Measurements from ENCODE around the gene KRT85.

Gene KRT85

DNA sequence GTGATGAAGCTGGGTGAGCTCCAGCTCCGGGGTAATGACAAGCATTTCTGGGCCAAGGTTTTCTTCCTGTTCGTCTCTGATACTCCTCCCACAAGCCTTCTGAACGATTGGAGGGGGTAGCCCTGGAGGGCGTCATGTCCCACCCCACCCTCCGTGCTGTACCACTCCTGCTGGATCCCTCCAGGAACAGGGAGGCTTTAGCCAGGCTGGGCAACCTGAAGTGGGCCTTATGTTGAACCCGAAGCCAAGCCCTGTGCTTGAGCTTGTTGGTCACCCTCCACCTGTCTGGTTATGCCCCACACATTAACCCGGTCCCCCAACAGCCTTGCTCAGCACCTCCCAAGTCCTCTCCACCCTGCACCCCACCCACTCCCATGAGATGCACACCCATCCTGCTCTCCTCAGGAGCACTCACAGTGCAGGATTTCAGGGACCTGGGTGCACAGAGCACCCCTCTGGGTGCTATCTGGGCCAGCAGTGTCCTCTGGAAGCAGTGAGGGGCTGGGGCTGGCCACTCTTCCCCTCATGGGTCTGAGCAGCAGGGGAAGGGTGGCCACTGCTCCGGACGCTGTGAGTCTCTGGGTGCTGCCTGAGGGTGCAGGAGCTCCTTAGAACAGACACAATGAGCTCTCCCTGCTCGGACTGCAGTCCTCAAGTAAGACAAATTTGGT lies 39.3 kb downstream of the KRT85 start:
- H3K79me2 ChIP-seq (ENCODE audit: insufficient read depth, low read length), result no peaks in the 10 kb centered on the region
- no peak for ATAC-seq (ENCODE audit: insufficient read depth, low read depth)
- H4K20me1 ChIP-seq (ENCODE audit: insufficient read depth, low read length), result no peaks in the 10 kb centered on the region
- no peak overlapping the region for H3K4me2 ChIP-seq (ENCODE audit: insufficient read depth, low read length)
- no peaks in the 10 kb centered on the region for H3K36me3 ChIP-seq (ENCODE audit: insufficient read depth, low read length)
- no peak for TF ChIP-seq EZH2 (IDR thresholded peaks at IDR 0.05; ENCODE audit: borderline replicate concordance, low read depth, low read length, severe bottlenecking)
- TF ChIP-seq, protein P1, sequence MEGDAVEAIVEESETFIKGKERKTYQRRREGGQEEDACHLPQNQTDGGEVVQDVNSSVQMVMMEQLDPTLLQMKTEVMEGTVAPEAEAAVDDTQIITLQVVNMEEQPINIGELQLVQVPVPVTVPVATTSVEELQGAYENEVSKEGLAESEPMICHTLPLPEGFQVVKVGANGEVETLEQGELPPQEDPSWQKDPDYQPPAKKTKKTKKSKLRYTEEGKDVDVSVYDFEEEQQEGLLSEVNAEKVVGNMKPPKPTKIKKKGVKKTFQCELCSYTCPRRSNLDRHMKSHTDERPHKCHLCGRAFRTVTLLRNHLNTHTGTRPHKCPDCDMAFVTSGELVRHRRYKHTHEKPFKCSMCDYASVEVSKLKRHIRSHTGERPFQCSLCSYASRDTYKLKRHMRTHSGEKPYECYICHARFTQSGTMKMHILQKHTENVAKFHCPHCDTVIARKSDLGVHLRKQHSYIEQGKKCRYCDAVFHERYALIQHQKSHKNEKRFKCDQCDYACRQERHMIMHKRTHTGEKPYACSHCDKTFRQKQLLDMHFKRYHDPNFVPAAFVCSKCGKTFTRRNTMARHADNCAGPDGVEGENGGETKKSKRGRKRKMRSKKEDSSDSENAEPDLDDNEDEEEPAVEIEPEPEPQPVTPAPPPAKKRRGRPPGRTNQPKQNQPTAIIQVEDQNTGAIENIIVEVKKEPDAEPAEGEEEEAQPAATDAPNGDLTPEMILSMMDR (IDR thresholded peaks at IDR 0.05; ENCODE audit: borderline replicate concordance, extremely low read depth, low read length, poor library complexity, severe bottlenecking), result no peak
- no peak overlapping the region for H3K9ac ChIP-seq (ENCODE audit: low read depth, low read length)
- no peak overlapping the region for H3K4me3 ChIP-seq (ENCODE audit: low read depth in 1 of 2, low read length in 2 of 2)
- H3K9me3 ChIP-seq (ENCODE audit: insufficient read depth, low read length, severe bottlenecking), result no peaks in the 10 kb centered on the region
- DNase-seq, result no peak
- H2AFZ ChIP-seq (ENCODE audit: low read depth, low read length), result no peak overlapping the region
- H3K27ac ChIP-seq (ENCODE audit: low read length), result no peak overlapping the region
- no peaks in the 10 kb centered on the region for H3K4me1 ChIP-seq (ENCODE audit: insufficient read depth, low read length)
- H3K27me3 ChIP-seq (ENCODE audit: insufficient read depth, low read length, poor library complexity), result peaks cover 9% of the 10 kb centered on the region

DNA sequence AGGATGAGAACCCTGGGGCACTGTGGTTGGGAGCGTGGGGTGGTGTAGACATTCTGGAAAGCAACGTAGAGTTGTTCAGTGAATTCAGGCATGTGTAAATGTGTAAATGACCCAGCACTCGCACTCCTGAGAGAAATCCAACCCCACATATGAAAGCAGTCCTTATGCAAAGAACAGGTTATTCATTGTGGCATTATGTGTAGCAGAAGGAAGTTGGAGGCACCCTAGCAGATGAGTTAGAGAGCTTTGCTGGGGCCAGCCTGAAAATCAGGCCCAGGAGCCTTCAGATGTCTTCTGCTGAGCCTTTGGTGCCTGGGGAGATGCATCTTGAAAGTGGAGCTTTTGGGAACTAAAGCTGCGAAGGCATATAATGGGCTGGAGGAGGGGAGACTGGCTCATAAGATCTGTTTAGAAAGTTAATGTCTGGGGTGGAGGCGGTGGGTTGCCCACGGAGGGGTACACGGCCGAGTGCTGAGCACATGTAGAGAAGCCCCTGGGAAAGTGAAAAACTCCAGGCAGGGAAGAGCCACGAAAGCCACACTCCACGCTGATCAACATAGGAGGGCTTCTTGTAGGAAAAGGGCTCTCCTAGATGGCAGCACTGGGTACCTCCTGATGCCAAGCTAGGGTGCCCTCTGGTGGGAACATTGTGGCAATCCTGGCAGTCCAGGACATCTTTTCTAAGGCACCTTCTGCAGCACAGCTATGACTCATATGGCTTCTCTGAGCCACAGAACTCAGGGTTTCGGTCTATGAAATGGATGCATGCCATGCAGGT lies 40.0 kb downstream of the KRT85 start:
- Histone ChIP-seq H3K36me3 (ENCODE audit: insufficient read depth, low read length) (no peaks in the 10 kb centered on the region), H3K27ac (ENCODE audit: low read length) (no peak overlapping the region), H3K4me2 (ENCODE audit: insufficient read depth, low read length) (no peak overlapping the region), H3K4me1 (ENCODE audit: insufficient read depth, low read length) (no peaks in the 10 kb centered on the region), H3K9me3 (ENCODE audit: insufficient read depth, low read length, severe bottlenecking) (no peaks in the 10 kb centered on the region), H3K9ac (ENCODE audit: low read depth, low read length) (no peak overlapping the region), H2AFZ (ENCODE audit: low read depth, low read length) (no peak overlapping the region), H4K20me1 (ENCODE audit: insufficient read depth, low read length) (no peaks in the 10 kb centered on the region), H3K79me2 (ENCODE audit: insufficient read depth, low read length) (no peaks in the 10 kb centered on the region), H3K27me3 (ENCODE audit: insufficient read depth, low read length, poor library complexity) (peaks cover 9% of the 10 kb centered on the region), H3K4me3 (ENCODE audit: low read depth in 1 of 2, low read length in 2 of 2) (no peak overlapping the region)
- TF ChIP-seq, protein P1 (IDR thresholded peaks at IDR 0.05; ENCODE audit: borderline replicate concordance, extremely low read depth, low read length, poor library complexity, severe bottlenecking), result peak; percentile 97
- no peak for TF ChIP-seq EZH2 (IDR thresholded peaks at IDR 0.05; ENCODE audit: borderline replicate concordance, low read depth, low read length, severe bottlenecking)
- DNase-seq (peak; percentile 78), ATAC-seq (ENCODE audit: insufficient read depth, low read depth) (peak; percentile 98)

DNA sequence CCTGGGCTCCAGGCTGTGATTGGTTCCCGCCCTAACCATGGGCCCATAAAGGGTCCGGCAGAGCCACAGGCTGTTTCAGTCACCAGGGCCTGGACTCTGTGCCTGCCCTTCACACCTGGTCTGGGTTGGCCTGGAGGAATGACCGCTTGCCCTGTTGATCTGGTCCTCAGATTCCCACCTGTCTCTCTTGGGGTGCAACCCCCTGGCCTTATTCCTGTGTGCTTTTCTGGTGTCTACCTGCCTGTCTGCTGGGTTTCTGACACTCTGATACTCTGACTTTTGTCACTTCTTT lies 43.2 kb downstream of the KRT85 start:
- Histone ChIP-seq H3K9ac (ENCODE audit: low read depth, low read length) (no peak overlapping the region), H2AFZ (ENCODE audit: low read depth, low read length) (no peak overlapping the region), H3K9me3 (ENCODE audit: insufficient read depth, low read length, severe bottlenecking) (no peaks in the 10 kb centered on the region), H3K4me2 (ENCODE audit: insufficient read depth, low read length) (no peak overlapping the region), H3K4me1 (ENCODE audit: insufficient read depth, low read length) (no peaks in the 10 kb centered on the region), H3K36me3 (ENCODE audit: insufficient read depth, low read length) (no peaks in the 10 kb centered on the region), H3K27ac (ENCODE audit: low read length) (no peak overlapping the region), H4K20me1 (ENCODE audit: insufficient read depth, low read length) (no peaks in the 10 kb centered on the region), H3K79me2 (ENCODE audit: insufficient read depth, low read length) (no peaks in the 10 kb centered on the region), H3K27me3 (ENCODE audit: insufficient read depth, low read length, poor library complexity) (peaks cover 9% of the 10 kb centered on the region), H3K4me3 (ENCODE audit: low read depth in 1 of 2, low read length in 2 of 2) (no peak overlapping the region)
- DNase-seq (no peak), ATAC-seq (ENCODE audit: insufficient read depth, low read depth) (no peak)
- TF ChIP-seq, protein P1 (IDR thresholded peaks at IDR 0.05; ENCODE audit: borderline replicate concordance, extremely low read depth, low read length, poor library complexity, severe bottlenecking), result no peak
- no peak for TF ChIP-seq EZH2 (IDR thresholded peaks at IDR 0.05; ENCODE audit: borderline replicate concordance, low read depth, low read length, severe bottlenecking)
